Kidney (tissue), 14 donors: ENCODE measurements around the gene TRAPPC4. TPM values are rescaled to one million over a fixed set of nuclear protein-coding genes. Genes with fewer than 3 reads are reported as not detected.
A peak's percentile ranks its signal among the peaks of the same experiment; 100 is the strongest.
"Not testable (repeated sequence)": the region's sequence is repeated elsewhere in the genome, so short reads cannot be mapped to it uniquely, and the experiment has no call there.

Source experiments
- DNase-seq, 5 donors: peaks; one replicate each; pipeline ENCODE4 v3.0.0-alpha.2; 2013 to 2020
- FAIRE-seq: peaks from 2 replicates; lab custom pipeline; 2012; peaks lifted over from hg19 to GRCh38; lab: Jason Lieb, UNC
- H3K27ac ChIP-seq, 2 donors: one replicate each; pipeline ENCODE4 v1.7.0; 2013; ENCODE audit warnings: low read depth in 2 of 2, low read length in 2 of 2, inconsistent platforms in 1 of 2
- H3K27me3 ChIP-seq: one replicate; pipeline ENCODE4 v1.7.1; 2013; ENCODE audit warnings: low read length, inconsistent platforms; ENCODE audit not compliant: control insufficient read depth, insufficient read depth
- H3K36me3 ChIP-seq, 3 donors: one replicate each; pipeline versions ENCODE4 v1.7.0 to v1.7.1; 2013; ENCODE audit warnings: low read length in 3 of 3, control low read depth in 1 of 3, inconsistent platforms in 1 of 3; ENCODE audit not compliant: insufficient read depth in 3 of 3, control insufficient read depth in 2 of 3
- H3K4me1 ChIP-seq, 3 donors: one replicate each; pipeline versions ENCODE4 v1.7.0 to v1.7.1; 2013; ENCODE audit warnings: low read length in 3 of 3, inconsistent platforms in 1 of 3, low read depth in 1 of 3; ENCODE audit not compliant: control insufficient read depth in 2 of 3, insufficient read depth in 2 of 3
- H3K4me3 ChIP-seq, 3 donors: one replicate each; pipeline versions ENCODE4 v1.7.0 to v1.8.1; 2013; ENCODE audit warnings: low read length in 3 of 3, control low read depth in 1 of 3, inconsistent platforms in 1 of 3
- H3K9ac ChIP-seq, 3 donors: one replicate each; pipeline versions ENCODE4 v1.7.0 to v1.7.1; 2013; ENCODE audit warnings: low read length in 3 of 3, control low read depth in 1 of 3, inconsistent platforms in 1 of 3
- H3K9me3 ChIP-seq, 3 donors: one replicate each; pipeline versions ENCODE4 v1.7.0 to v1.7.1; 2013; ENCODE audit warnings: low read length in 3 of 3, control low read depth in 1 of 3, inconsistent platforms in 1 of 3; ENCODE audit not compliant: control insufficient read depth in 2 of 3, insufficient read depth in 1 of 3
- CTCF ChIP-seq: IDR thresholded peaks from 3 replicates; pipeline ENCODE4 v1.5.1; 2012; ENCODE audit warnings: mild to moderate bottlenecking, moderate library complexity, borderline replicate concordance; ENCODE audit not compliant: insufficient read depth; ENCODE audit errors: extremely low read depth
- intact Hi-C: fragments of 100-400 bp; cut with DNase I; formaldehyde crosslinking; loops from one replicate; pipeline ENCODE4 v1.11.1; 2022
- polyA plus RNA-seq: library from polyadenylated mRNA; stranded (reverse); fragments of 350-450 nt; fragmentation: Illumina TruSeq; extraction: RNeasy Lipid Tissue Mini Kit (QIAGEN cat#74804); gene quantifications from one replicate; pipeline ENCODE4 v1.2.3, GENCODE V29; 2014; ENCODE audit warnings: low read depth, low replicate concordance; ENCODE audit not compliant: insufficient read depth
- total RNA-seq: library from RNA; stranded (reverse); fragmentation: NEBNext Ultra II Directional; extraction: Animal tissue kit (Norgen Biotek cat#: 25700); gene quantifications from one replicate; pipeline ENCODE4 v1.2.1, GENCODE V29; 2021
- donor health status: control.
- donor health status: control.
- donor health status: control.
- donor health status: control.
- donor health status: control.
- donor health status: DM: yes; HTN: yes; CAD: no.
- donor health status: Normal renal cell carcinoma (clear cell type).

TRAPPC4 gene
- total and polyA plus RNA-seq, 2 donors from 2014 or later: 82.6 to 136 TPM

- no peak overlapping the region for H3K4me3 ChIP-seq
- H3K27ac ChIP-seq: no peak overlapping the region
- H3K9me3 ChIP-seq: no peaks in the 10 kb centered on the region
- TF ChIP-seq CTCF: no peak
- no peak overlapping the region for H3K9ac ChIP-seq
- FAIRE-seq (no peak), DNase-seq (no peak)
- no peaks in the 10 kb centered on the region for H3K27me3 ChIP-seq
- H3K4me1 ChIP-seq: peaks cover 0 to 13% (median 6%) of the 10 kb centered on the region in 3 donors
- H3K36me3 ChIP-seq: peaks cover 7 to 28% (median 23%) of the 10 kb centered on the region in 3 donors
- intact Hi-C loops: no loop called here
Observed at GRCh38 chr11:119015054-119015611, 3.4 kb upstream of the TRAPPC4 start.

GRCh38 chr11:119016216-119017009 lies 2.2 kb upstream of the TRAPPC4 start:
- Histone ChIP-seq H3K27ac (no peak overlapping the region), H3K36me3 (peaks cover 10 to 28% (median 22%) of the 10 kb centered on the region in 3 donors), H3K9ac (peak overlapping the region in 1 of 3 donors; percentile 29), H3K4me1 (peaks cover 0 to 18% (median 12%) of the 10 kb centered on the region in 3 donors), H3K9me3 (no peaks in the 10 kb centered on the region), H3K27me3 (no peaks in the 10 kb centered on the region), H3K4me3 (peak overlapping the region in 1 of 3 donors; percentile 84)
- FAIRE-seq: no peak
- intact Hi-C loops: no loop called here
- no peak for DNase-seq
- no peak for TF ChIP-seq CTCF

- Histone ChIP-seq H3K4me1 (peaks cover 0 to 20% (median 16%) of the 10 kb centered on the region in 3 donors), H3K27ac (peak overlapping the region in 1 of 2 donors; percentile 94), H3K4me3 (peak overlapping the region; percentile 84 to 99 (median 98)), H3K36me3 (peaks cover 12 to 28% (median 20%) of the 10 kb centered on the region in 3 donors), H3K9ac (peak overlapping the region; percentile 50 to 99 (median 80))
- H3K9me3 ChIP-seq, FAIRE-seq, H3K27me3 ChIP-seq, intact Hi-C loops, DNase-seq: not testable (repeated sequence)
Observed at GRCh38 chr11:119017377-119017776, 1.2 kb upstream of the TRAPPC4 start.

GRCh38 chr11:119019996-119020395 lies 1.4 kb downstream of the TRAPPC4 start:
- FAIRE-seq: no peak
- H3K4me3 ChIP-seq: peak overlapping the region; percentile 1 to 84 (median 56)
- no peak for TF ChIP-seq CTCF
- no peaks in the 10 kb centered on the region for H3K27me3 ChIP-seq
- no peak for DNase-seq
- peaks cover 0 to 38% (median 37%) of the 10 kb centered on the region in 3 donors for H3K4me1 ChIP-seq
- intact Hi-C loops: no loop called here
- no peaks in the 10 kb centered on the region for H3K9me3 ChIP-seq
- peak overlapping the region in 1 of 3 donors; percentile 80 for H3K9ac ChIP-seq
- H3K36me3 ChIP-seq: peaks cover 9 to 42% (median 22%) of the 10 kb centered on the region in 3 donors
- no peak overlapping the region for H3K27ac ChIP-seq
